Activated CD4-positive, alpha-beta T cell treated with anti-CD3 and anti-CD28 coated beads for 24 hours (primary cell): Measurements from ENCODE around the gene SRRM3.
A peak's percentile ranks its signal among the peaks of the same experiment; 100 is the strongest.
"Not testable (repeated sequence)": the region's sequence is repeated elsewhere in the genome, so short reads cannot be mapped to it uniquely, and the experiment has no call there.

Experiments
- DNase-seq, 2 donors: peaks; one replicate each; pipeline ENCODE4 v3.0.0-alpha.2; 2020; ENCODE audit warnings: low read depth in 2 of 2

Gene SRRM3

GRCh38 chr7:76291351-76292212 is 89.9 kb downstream of the SRRM3 start:
- peak; percentile 87 to 91 for DNase-seq

DNA sequence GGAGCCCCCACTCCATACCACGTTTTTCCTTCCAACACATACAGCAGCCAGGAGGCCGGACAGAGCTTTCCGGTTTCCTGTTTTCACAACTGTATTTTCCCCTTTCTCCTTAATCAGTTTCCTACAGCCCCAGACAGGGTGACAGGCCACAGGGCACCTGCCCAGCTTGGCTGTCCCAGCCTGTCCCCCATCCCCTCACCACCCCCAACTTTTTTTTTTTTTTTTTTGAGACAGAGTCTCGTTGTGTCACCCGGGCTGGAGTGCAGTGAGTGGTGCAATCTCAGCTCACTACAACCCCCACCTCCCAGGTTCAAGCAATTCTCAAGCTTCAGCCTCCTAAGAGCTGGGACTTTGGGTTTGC is 90.5 kb downstream of the SRRM3 start:
- DNase-seq: no peak

- not testable (repeated sequence) for DNase-seq
Observed at GRCh38 chr7:76292911-76293310, 91.2 kb downstream of the SRRM3 start.

GRCh38 chr7:76293407-76293901 is 91.8 kb downstream of the SRRM3 start:
- no peak for DNase-seq

DNA sequence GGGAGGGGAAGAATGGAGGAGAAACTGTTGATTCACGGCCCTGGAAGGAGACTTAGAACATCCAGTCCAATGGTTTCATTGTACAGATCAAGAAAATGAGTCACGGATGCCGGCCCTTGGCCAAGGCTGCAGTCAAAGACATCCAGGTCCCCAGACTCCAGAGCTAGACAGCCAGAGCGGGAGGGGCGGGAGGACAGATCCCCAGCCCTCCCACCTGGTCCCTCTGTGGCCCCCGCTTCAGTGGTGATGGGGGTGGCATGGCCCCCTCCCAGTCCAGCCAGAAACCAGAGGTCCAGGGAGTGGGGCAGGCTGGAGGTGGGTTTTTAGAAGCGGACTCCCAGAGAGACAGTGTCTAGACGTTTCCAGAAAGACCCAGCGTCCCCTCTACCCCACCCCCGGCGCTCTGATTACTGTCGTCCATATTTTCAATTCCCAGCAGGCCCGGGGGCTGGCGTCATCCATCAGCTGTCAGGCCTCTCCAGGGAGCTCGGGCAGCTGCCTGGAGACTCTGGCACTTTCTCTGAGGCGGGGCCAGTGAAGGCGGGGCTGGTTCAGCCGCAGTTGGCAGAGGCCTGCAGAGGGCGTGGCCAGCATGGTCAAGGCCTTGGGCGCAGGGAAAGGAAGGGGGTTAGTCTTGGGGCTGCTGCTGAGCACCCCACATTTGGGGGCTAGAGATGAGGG is 92.8 kb downstream of the SRRM3 start:
- DNase-seq: no peak

GRCh38 chr7:76296743-76297740 is 95.3 kb downstream of the SRRM3 start:
- no peak for DNase-seq

GRCh38 chr7:76300166-76300731 is 98.6 kb downstream of the SRRM3 start:
- no peak for DNase-seq

- no peak for DNase-seq
Observed at GRCh38 chr7:76301000-76301399, 99.3 kb downstream of the SRRM3 start.

DNA sequence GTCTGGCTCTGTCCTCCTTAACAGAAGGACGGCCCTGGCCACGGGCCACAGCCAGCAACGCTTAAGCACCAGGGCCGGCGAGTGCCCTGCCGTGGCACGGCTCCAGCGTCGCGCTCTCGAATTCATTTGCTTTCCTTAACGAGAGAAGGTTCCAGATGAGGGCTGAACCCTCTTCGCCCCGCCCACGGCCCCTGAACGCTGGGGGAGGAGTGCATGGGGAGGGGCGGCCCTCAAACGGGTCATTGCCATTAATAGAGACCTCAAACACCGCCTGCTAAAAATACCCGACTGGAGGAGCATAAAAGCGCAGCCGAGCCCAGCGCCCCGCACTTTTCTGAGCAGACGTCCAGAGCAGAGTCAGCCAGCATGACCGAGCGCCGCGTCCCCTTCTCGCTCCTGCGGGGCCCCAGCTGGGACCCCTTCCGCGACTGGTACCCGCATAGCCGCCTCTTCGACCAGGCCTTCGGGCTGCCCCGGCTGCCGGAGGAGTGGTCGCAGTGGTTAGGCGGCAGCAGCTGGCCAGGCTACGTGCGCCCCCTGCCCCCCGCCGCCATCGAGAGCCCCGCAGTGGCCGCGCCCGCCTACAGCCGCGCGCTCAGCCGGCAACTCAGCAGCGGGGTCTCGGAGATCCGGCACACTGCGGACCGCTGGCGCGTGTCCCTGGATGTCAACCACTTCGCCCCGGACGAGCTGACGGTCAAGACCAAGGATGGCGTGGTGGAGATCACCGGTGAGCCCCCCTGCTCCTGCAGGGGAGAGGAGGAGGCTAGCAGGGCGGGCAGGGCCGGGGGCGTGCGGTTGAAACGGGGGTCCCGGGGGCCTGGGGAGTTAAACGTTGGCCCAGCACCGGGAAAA is 100.9 kb downstream of the SRRM3 start, which contains the start of gene HSPB1:
TSS of gene HSPB1 (plus strand) at position 327 of the 855 bp plus-strand sequence. CDS start at position 367, 40 bp downstream.
- DNase-seq: no peak

DNA sequence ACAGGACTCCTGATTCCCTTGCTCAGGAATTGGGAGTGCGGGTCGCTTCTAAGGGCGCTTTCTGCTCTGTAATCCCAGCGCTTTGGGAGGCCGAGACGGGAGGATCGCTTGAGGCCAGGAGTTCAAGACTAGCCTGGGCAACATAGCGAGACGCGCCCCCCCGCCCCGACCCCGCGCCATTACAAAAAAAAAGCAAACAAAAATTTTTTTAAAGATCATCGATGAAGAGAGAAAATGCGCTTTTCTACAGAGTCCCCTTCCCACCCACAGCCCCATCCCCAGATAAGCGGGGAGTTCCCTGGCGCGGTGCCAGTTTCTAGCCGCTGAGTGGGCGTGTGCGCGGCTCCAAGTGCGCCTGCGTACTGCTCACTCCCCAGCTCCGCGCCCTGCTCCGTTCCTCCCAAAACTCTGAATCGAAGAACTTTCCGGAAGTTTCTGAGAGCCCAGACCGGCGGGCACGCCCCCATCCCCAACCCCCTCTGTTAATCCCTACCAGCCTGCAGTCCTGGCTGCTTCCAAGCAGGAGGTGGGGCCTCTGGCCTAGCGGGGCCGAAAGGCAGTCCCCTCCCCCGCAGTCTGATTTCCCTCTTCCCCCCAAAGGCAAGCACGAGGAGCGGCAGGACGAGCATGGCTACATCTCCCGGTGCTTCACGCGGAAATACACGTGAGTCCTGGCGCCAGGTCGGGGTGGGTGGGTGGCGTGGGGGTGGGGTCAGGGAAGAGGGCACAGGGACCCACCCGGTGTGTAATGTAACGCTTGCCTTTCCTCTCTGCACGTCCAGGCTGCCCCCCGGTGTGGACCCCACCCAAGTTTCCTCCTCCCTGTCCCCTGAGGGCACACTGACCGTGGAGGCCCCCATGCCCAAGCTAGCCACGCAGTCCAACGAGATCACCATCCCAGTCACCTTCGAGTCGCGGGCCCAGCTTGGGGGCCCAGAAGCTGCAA is 101.8 kb downstream of the SRRM3 start:
- DNase-seq: peak; percentile 66 to 68

DNA sequence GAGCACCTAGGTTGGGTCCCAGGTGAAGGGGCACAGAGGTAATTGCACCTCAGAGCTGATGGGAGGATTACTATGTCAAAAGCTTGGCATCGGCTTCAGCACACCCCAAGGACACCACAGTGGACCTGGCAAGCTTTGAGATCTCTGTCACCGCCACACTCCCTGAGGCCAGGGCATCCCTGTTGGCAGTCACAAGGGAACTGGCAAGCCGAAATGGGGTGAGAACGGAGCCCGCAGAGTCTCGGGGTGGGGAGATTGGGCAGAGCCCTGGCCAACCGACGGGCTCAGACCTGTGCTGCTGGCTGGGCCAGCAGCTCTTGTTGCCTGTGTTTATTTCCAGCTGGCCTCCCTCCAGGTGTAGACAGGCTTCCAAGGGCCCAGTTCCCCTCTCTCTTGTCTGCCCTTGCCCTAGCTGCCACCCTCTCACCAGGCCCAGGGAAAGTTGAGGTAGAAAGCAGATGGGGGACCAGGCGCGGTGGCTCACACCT is 103.2 kb downstream of the SRRM3 start:
- DNase-seq: no peak

DNA sequence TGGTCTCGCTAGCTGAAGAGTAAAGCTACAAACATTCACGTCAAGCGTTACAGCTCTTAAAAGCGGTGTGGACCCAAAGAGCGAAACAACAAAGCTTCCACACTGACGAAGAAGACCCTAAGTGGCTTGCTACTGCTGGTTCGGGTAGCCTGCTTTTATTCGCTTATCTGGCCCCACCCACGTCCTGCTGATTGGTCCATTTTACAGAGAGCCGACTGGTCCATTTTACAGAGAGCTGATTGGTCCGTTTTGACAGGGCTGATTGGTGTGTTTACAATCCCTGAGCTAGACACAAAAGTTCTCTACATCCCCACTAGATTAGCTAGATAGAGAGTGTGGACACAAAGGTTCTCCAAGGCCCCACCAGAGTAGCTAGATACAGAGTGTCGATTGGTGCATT is 107.2 kb downstream of the SRRM3 start:
- DNase-seq: not testable (repeated sequence)

DNA sequence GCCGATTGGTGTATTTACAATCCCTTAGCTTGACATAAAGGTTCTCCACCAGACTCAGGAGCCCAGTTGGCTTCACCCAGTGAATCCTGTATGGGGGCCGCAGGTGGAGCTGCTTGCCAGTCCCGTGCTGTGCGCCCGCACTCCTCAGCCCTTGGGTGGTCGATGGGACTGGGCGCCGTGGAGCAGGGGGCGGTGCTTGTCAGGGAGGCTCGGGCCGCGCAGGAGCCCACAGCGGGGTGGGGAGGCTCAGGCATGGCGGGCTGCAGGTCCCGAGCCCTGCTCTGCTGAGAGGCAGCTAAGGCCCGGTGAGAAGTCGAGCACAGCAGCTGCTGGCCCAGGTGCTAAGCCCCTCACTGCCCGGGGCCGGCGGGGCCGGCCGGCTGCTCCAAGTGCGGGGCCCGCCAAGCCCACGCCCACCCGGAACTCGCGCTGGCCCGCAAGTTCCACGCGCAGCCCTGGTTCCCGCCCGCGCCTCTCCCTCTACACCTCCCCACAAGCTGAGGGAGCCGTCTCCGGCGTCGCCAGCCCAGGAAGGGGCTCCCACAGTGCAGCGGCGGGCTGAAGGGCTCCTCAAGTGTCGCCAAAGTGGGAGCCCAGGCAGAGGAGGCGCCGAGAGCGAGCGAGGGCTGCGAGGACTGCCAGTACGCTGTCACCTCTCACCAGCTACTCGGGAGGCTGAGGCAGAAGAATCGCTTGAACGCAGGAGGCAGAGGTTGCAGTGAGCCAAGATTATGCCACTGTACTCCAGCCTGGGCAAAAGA is 107.8 kb downstream of the SRRM3 start:
- DNase-seq: not testable (repeated sequence)

GRCh38 chr7:76310102-76310957 is 108.6 kb downstream of the SRRM3 start:
- no peak for DNase-seq

DNA sequence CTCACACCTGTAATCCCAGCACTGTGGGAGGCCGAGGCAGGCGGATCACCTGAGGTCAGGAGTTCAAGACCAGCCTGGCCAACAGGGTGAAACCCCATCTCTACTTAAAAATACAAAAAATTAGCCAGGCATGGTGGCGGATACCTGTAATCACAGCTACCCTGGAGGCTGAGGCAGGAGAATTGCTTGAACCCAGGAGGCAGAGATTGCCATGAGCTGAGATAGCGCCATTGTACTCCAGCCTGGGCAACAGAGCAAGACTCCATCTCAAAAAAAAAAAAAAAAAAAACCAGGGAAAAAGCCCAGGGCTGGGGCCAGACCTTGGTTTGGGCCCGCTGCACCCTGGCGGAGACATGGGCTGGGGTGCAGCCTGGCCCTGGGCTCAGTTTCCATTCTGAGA is 110.1 kb downstream of the SRRM3 start:
- not testable (repeated sequence) for DNase-seq

DNA sequence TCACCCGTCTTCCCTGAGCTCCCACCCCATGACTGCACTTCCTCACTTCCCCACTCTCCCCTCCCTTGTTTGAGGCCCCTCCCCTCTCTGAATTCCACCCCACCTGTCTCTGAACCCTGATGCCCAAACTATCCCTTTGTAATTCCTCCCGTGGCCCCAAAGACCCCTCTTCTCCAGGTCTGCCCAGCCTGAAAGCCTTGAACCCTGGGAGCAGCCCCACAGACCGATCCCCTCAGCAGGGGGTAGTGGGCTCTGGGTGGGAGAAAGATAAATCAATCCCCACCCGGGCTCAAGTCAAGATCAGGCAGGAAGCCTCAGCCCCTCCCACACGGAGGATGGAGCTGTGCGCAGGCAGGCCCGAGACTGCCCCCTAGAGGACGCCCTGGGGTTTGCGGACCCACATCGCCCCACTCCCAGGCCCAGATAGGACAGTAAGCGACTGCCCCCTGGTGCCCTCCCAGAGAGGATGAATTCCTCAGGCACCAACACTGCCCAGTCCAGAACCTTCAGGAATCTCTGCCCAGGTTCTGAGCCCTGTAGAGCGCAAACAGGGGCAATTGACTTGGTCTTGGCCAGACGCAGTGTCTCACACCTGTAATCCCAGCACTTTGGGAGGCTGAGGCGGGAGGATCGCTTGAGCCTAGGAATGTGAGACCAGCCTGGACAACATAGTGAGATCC is 112.5 kb downstream of the SRRM3 start:
- peak; percentile 95 to 97 for DNase-seq

DNA sequence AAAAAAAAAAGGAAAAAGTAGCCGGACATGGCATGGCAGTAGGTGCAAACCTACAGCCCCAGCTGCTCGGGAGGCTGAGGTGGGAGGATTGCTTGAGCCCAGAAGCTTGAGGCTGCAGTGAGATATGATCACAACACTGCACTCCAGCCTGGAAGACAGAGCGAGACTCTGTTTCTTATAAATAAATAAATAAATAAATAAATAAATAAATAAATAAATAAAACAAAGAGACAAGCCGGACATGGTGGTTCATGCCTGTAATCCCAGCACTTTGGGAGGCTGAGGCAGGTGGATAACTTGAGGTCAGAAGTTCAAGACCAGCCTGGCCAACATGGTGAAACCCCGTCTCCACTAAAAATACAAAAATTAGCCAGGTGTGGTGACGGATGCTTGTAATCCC is 113.0 kb downstream of the SRRM3 start:
- DNase-seq: not testable (repeated sequence)
